CD4-positive, alpha-beta T cell treated with Interleukin-2 at 100 ng/mL for 4 hours (primary cell): ENCODE results near the gene PRR5L.
"Not testable (repeated sequence)": the region's sequence is repeated elsewhere in the genome, so short reads cannot be mapped to it uniquely, and the experiment has no call there.

Experiments used
- DNase-seq: peaks from one replicate; pipeline ENCODE4 v3.0.0-alpha.2; 2020; ENCODE audit warnings: low spot score

The PRR5L gene

DNA sequence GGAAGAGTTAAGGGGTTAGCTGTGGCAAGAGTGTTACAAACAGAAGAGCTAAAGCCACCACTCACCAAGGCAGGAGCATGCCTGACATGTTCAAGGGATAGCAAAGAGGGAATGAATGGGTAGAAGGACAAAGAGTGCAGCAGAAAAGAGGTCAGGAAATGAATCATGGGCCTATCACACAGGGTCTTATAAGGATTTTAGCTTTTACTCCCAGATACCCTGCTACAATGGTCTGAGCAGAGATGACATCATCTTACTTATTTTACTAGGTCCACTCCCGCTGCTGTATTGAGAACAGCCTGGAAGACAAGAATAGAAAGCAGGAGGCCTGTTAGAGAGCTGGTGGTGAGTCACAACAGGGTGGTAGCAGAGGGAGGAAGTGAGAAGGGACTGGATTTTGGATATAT, 204.2 kb downstream of the PRR5L start:
- DNase-seq = no peak

DNA sequence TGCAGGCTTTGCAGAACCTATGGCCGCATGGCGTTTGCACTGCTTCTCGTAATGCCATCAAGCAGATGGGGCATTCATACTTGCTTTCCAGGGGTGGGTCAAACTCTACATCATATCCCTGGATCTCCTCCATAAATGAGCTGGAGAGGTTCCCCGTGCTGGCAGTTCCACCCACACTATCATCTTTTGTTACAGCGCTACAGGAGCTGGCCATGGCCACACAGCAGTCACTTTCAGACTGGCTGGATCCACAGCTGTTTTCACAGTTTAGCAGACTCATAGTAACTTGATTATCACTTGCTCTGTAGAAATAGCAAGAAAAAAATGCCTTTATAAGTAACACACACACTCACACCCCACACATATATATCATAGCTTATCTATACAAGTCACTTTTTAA, 205.1 kb downstream of the PRR5L start:
- DNase-seq = no peak

DNA sequence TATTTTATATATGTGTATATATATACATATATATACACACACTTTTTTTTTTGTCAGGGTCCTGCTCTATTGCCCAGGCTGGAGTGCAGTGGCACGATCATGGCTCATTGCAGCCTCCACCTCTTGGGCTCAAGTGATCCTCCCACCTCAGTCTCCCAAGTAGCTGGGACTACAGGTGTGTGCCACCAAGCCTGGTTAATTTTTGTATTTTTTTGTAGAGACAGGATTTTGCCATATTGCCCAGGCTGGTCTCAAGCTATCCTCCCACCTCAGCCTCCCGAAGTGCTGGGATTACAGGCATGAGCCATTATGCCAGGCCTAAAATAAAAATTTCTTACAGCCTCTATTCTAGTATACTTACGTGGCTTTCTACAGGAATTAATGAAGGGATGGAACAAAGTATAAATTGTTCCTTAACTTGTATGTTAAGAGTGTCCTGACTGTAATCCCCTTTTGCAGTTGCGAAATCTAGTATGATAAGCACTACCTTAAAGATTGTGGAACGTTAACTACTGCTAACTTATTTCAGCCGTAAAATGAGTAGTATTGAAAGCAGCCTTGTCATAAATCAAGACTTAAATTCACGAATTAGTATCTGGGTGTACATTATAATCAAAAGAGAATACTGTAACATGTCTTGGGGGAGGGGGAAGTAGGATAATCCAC, 211.9 kb downstream of the PRR5L start:
- no peak for DNase-seq

DNA sequence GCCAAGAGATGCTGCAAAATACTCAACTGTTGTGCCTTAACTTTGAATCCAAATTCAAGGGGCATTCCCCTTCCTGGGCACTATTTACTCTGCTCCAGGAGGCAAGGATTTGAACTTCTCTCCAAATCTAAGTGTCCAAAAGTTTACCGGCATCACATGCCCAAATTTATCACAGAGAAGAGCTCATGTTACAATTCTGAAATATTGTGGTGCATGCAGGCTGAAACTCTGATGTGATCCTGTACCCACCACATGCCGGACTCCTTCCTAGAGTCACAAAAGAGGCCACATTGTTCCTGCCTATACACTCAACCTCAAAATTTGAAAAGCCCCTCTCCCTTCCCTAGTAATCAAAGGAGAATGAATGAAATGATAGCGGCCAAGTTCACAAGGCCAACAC, 212.7 kb downstream of the PRR5L start:
- DNase-seq = no peak

DNA sequence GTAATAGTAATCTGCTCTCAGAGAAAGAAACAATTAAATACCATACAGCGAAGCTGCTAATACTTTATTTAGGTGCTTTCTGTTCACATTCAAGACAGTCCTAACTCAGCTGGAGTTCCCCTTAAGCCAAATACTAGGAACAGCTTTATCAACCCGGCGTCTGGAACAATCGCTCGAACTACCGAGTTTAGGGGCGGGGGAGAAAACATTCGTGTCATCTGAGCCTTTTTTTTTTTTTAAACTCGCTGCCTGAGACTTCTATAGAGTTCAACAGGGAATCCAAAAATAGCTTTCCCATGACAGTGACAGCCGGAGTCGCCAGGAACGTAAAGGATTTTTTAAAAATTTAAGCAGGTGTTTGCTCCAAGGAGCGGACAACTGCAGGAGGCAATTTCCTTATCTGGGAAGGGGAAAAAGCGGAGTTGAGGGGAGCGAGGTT, 213.1 kb downstream of the PRR5L start:
- peak; percentile 78 for DNase-seq

DNA sequence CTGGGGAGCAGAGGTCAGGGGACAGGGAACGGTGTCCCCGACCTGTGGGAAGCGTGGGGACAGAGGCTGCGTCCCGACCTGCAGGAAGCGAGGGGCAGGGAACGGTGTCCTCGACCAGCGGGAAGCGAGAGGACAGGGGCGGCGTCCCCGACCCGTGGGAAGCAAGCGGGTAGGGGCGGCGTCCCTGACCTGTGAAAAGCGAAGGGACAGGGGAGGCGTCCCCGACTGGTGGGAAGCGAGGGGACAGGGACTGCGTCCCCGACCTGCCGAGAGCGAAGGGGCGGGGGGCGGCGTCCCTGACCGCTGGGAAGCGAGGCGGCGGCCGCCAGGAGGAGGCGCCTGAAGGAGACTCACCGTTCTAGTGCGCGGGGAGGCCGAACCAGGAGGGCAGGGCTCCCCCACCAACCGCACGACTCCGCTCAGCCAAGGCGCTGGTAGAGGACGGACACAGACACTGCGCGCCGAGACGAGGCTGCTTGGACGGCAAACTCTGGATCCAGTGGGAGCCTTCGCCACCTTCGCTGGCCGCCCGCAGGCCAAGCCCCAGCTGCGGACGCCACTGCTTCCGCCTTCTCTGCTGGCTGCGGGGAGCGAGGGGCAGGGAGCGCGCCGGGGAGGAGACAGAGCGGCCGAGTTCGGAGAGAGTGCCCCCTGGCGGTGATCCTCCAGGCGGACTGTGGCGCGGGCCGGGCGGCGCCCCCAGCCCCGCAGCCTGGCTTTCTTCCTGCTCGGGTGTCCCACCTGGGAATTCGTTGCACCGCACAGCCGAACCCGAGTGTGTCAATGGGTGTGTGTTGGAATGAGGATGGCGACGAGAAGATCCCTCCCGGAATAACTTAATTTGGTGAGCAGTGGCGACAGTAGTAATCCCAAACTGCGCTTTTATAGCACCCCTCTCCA, 213.9 kb downstream of the PRR5L start, which contains the start of gene TRAF6:
TSS of gene TRAF6 (minus strand) at position 579 of the 900 bp plus-strand sequence. CDS start 8,757 bp downstream, outside the sequence.
- peak; percentile 88 for DNase-seq

DNA sequence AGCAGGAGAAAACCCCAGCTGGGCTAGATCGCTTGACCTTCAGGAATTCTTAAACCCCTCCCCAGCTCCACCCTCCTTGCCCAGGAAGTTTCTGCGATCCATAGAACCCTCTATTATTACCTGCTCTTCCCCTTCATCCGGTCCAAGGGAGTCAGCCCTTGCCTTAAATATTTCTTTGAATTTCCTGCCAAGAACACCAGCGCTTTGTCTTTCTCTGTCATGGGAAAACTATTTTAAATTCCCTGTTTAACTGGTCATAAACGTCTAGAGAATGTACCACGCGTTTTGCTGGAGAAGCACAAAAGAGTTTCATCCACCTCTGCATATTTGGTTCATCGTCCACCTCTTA, 214.5 kb downstream of the PRR5L start:
- no peak for DNase-seq

DNA sequence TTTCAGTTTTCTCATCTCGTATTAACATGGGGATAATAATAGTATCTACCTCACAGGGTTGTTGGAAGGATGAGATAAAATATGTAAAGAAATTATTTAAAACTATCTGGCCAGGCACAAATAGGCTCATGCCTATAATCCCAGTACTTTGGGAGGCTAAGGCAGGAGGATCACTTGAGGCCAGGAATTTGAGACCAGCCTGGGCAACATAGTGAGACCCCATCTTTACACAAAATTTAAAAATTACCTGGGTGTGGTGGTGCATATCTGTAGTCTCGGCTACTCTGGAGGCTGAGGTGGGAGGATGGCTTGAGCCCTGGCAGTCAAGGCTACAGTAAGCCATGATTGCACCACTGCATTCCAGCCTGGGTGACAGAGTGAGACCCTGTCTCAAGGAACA, 215.0 kb downstream of the PRR5L start:
- DNase-seq = not testable (repeated sequence)

DNA sequence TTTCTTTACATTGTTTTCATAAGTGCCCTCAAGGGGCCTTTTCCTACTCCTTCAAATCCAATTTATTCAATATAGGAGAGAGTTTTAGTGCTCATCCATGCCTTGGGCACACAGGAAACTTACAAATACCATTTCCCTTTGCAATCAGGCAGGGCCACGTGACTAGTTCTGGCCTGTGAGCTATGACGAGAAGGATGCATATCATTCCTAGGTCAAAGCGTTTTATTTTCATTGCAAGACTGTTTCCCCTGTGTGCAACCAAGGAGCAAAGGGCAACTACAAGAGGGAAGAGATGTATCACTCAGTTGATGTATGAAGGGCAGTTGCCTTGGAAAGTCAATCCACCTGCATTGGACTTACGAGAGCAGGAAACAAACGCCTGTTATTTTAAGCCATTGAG, 215.9 kb downstream of the PRR5L start:
- DNase-seq = no peak

DNA sequence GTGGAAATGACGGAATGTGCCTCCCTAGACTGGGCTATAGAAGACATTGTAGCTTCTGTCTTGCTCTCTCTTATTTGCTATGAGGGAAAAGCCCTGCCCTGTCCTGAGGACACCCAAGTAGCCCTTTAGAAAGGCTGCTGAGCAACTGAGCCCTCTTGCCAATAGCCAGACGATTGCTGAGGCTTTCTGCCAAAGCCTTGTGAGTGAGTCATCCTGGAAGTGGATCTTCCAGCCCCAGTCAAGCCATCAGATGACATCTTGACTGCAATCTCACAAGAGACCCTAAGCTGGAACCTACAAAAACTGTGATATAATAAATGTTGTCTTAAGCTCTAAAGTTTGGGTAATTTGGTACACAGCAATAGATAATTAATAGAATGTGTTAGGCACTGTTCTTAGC, 217.9 kb downstream of the PRR5L start:
- DNase-seq = no peak
